HepG2 (cell line): ENCODE data around the gene TVP23A. TPM values are rescaled to one million over a fixed set of nuclear protein-coding genes. Genes with fewer than 3 reads are reported as not detected.

Experiments
- ATAC-seq: fragments of 200-7000 bp; cut with Tn5 transposase; 3 replicates; pipeline ENCODE4 v1.9.1; 2020; ENCODE audit warnings: mild to moderate bottlenecking, moderate library complexity
- BruUV-seq: library from RNA; stranded (reverse); fragments of 400-500 nt; replicated peaks from 2 replicates; lab custom pipeline; 2021; lab: Mats Ljungman, UMichigan
- CTCF ChIA-PET: fragments of 300-600 bp; formaldehyde crosslinking; extraction: SDS; loops from one replicate; lab custom pipeline; 2021; ENCODE audit warnings: low total read pairs, inconsistent platforms, low intra/inter-chr PET ratio; lab: Yijun Ruan, JAX
- POLR2A ChIA-PET: fragments of 350-600 bp; sonication (Branson Sonifier 250); formaldehyde crosslinking; loops from one replicate; lab custom pipeline; 2020; ENCODE audit warnings: antibody characterized with exemption, inconsistent platforms; lab: Yijun Ruan, JAX
- DNase-seq: peaks from one replicate; pipeline ENCODE4 v3.0.0-alpha.2; 2015; ENCODE audit warnings: low spot score
- FAIRE-seq: peaks from 3 replicates; lab custom pipeline; 2011; peaks lifted over from hg19 to GRCh38; lab: Jason Lieb, UNC
- H2AFZ ChIP-seq: one replicate; pipeline ENCODE4 v1.6.1; 2011; ENCODE audit warnings: low read length, inconsistent platforms
- H3K27ac ChIP-seq: fragments of 300-600 bp; 3 replicates; pipeline ENCODE4 v1.8.0; 2011; ENCODE audit warnings: mixed run types, mild to moderate bottlenecking, mixed read lengths, low read length, inconsistent platforms; ENCODE audit not compliant: insufficient read depth; ENCODE audit errors: extremely low read length
- H3K27me3 ChIP-seq, 2 experiments: fragments of 200-600 bp in 1 of 2; 2 replicates in 1 of 2; 3 replicates in 1 of 2; pipeline versions ENCODE4 v1.6.0 to v1.8.0; 2011; ENCODE audit warnings: low read length in 2 of 2, mild to moderate bottlenecking in 2 of 2, moderate library complexity in 2 of 2, inconsistent platforms in 1 of 2; ENCODE audit not compliant: insufficient read depth in 2 of 2, control insufficient read depth in 1 of 2
- H3K36me3 ChIP-seq, 2 experiments: fragments of 200-600 bp in 1 of 2; replicated peaks in 1 of 2; 2 replicates in 1 of 2; 3 replicates in 1 of 2; pipeline versions ENCODE4 v1.5.1 to v1.8.0; 2011; ENCODE audit warnings: low read length in 2 of 2, inconsistent platforms in 1 of 2; ENCODE audit not compliant: insufficient read depth in 2 of 2, control insufficient read depth in 1 of 2
- H3K4me1 ChIP-seq: 2 replicates; pipeline ENCODE4 v1.5.1; 2012; ENCODE audit warnings: low read length, inconsistent platforms; ENCODE audit not compliant: insufficient read depth
- H3K4me2 ChIP-seq: 2 replicates; pipeline ENCODE4 v1.6.0; 2011; ENCODE audit warnings: low read depth, low read length, inconsistent platforms
- H3K4me3 ChIP-seq, 3 experiments: fragments of 200-600 bp in 1 of 3; sonication (generic), shearing (Covaris generic) in 1 of 3; replicated peaks in 1 of 3; 2 replicates each; pipeline ENCODE4 v1.5.1; 2011 to 2016; ENCODE audit warnings: low read length in 3 of 3, inconsistent platforms in 2 of 3, low read depth in 2 of 3, mild to moderate bottlenecking in 2 of 3, control low read depth in 1 of 3, mixed read lengths in 1 of 3; ENCODE audit not compliant: insufficient read depth in 1 of 3
- H3K79me2 ChIP-seq: one replicate; pipeline ENCODE4 v1.6.1; 2011; ENCODE audit warnings: low read length, inconsistent platforms; ENCODE audit not compliant: insufficient read depth
- H3K9ac ChIP-seq: 2 replicates; pipeline ENCODE4 v1.6.0; 2011; ENCODE audit warnings: mild to moderate bottlenecking, low read depth, low read length, inconsistent platforms; ENCODE audit not compliant: insufficient read depth
- H3K9me3 ChIP-seq: 2 replicates; pipeline ENCODE4 v1.5.1; 2012; ENCODE audit warnings: mild to moderate bottlenecking, low read length
- H4K20me1 ChIP-seq: 2 replicates; pipeline ENCODE4 v1.6.0; 2011; ENCODE audit warnings: inconsistent platforms, mild to moderate bottlenecking, low read length, moderate library complexity; ENCODE audit not compliant: insufficient read depth
- CBFB ChIP-seq: sonication (generic); formaldehyde crosslinking; IDR thresholded peaks from 2 replicates; pipeline ENCODE4 v1.4.0; 2020; ENCODE audit warnings: missing genetic modification reagents
- ESRRA ChIP-seq: sonication (generic); formaldehyde crosslinking; IDR thresholded peaks from 2 replicates; pipeline ENCODE4 v1.5.1; 2020; ENCODE audit warnings: mild to moderate bottlenecking, low read depth, missing genetic modification reagents
- GABPA ChIP-seq, 2 experiments: IDR thresholded peaks; 2 replicates each; pipeline ENCODE4 v1.6.1; 2011 to 2016; ENCODE audit warnings: low read depth in 2 of 2, low read length in 1 of 2, missing biosample characterization in 1 of 2, missing genetic modification characterization in 1 of 2
- HOXA5 ChIP-seq: sonication (generic); formaldehyde crosslinking; IDR thresholded peaks from 2 replicates; pipeline ENCODE4 v1.4.0; 2020; ENCODE audit warnings: missing genetic modification reagents
- SAFB2 ChIP-seq: sonication (generic); formaldehyde crosslinking; IDR thresholded peaks from 2 replicates; pipeline ENCODE4 v1.5.1; 2020; ENCODE audit warnings: missing genetic modification reagents, low read depth, mild to moderate bottlenecking, borderline replicate concordance
- SALL2 ChIP-seq: sonication (generic); formaldehyde crosslinking; IDR thresholded peaks from 2 replicates; pipeline ENCODE4 v1.8.1; 2023; ENCODE audit warnings: mild to moderate bottlenecking, missing genetic modification reagents, inconsistent platforms
- SKI ChIP-seq: fragments of 450-650 bp; IDR thresholded peaks from one replicate; pipeline ENCODE4 v1.6.1; 2018; ENCODE audit warnings: mild to moderate bottlenecking; ENCODE audit not compliant: partially characterized antibody
- ZFY ChIP-seq: sonication (generic); formaldehyde crosslinking; IDR thresholded peaks from 2 replicates; pipeline ENCODE4 v1.4.0; 2020; ENCODE audit warnings: missing genetic modification reagents
- ZNF30 ChIP-seq: sonication (generic); formaldehyde crosslinking; IDR thresholded peaks from 2 replicates; pipeline ENCODE4 v1.5.0; 2020; ENCODE audit warnings: mild to moderate bottlenecking, missing genetic modification reagents
- ZNF335 ChIP-seq: sonication (generic); formaldehyde crosslinking; IDR thresholded peaks from 2 replicates; pipeline ENCODE4 v1.4.0; 2020; ENCODE audit warnings: missing genetic modification reagents
- ZNF619 ChIP-seq: sonication (generic); formaldehyde crosslinking; IDR thresholded peaks from 2 replicates; pipeline ENCODE4 v1.4.0; 2020; ENCODE audit warnings: mild to moderate bottlenecking, missing genetic modification reagents
- ZNF724P ChIP-seq: sonication (generic); formaldehyde crosslinking; IDR thresholded peaks from 2 replicates; pipeline ENCODE4 v1.8.0; 2022; ENCODE audit warnings: missing genetic modification reagents, borderline replicate concordance
- WGBS: methylation state at CpG from one replicate; pipeline ENCODE4 v1.1.6; 2017; ENCODE audit warnings: low lambda C conversion rate; 5-methylcytosine and 5-hydroxymethylcytosine counted together
- in situ Hi-C: cut with HindIII; loops from 2 replicates; pipeline ENCODE4 v1.10.0; 2017; ENCODE audit warnings: low pct_unique_long_range_greater_than_20kb; ENCODE audit not compliant: extremely low pct_ligation_motif_present
- intact Hi-C: fragments of 100-400 bp; cut with micrococcal nuclease; formaldehyde crosslinking; loops from one replicate; pipeline ENCODE4 v1.10.0; 2022; ENCODE audit not compliant: unreplicated experiment
- polyA plus RNA-seq, 8 experiments: library from polyadenylated mRNA; depleted of rRNA in 3 of 8; stranded (reverse) in 7 of 8; unstranded in 1 of 8; fragments of >200 nt; fragmentation: Illumina TruSeq in 4 of 8; extraction: Trizol in 4 of 8; gene quantifications; 2 replicates each; pipeline versions ENCODE4 v1.2.1 to v1.2.3, GENCODE V29; 2011 to 2016; ENCODE audit warnings: low read depth in 4 of 8, missing spikeins in 1 of 8, mixed read lengths in 1 of 8; ENCODE audit not compliant: insufficient read depth in 1 of 8
- total RNA-seq, 5 experiments: library from RNA; depleted of rRNA; stranded (reverse); fragments of >200 nt; fragmentation: Illumina TruSeq; extraction: Trizol; gene quantifications; 2 replicates each; pipeline ENCODE4 v1.2.3, GENCODE V29; 2016; ENCODE audit warnings: low read depth in 1 of 5
- TF ChIP-seq, protein P1 (sequence below): sonication (generic); formaldehyde crosslinking; IDR thresholded peaks from 2 replicates; pipeline ENCODE4 v1.4.0; 2020; ENCODE audit warnings: missing genetic modification reagents
- TF ChIP-seq, protein P2 (sequence below): sonication (generic); formaldehyde crosslinking; IDR thresholded peaks from 2 replicates; pipeline ENCODE4 v1.5.1; 2020; ENCODE audit warnings: missing genetic modification reagents, mild to moderate bottlenecking, borderline replicate concordance
- TF ChIP-seq, protein P3 (sequence below): sonication (generic); formaldehyde crosslinking; IDR thresholded peaks from 2 replicates; pipeline ENCODE4 v1.4.0; 2020; ENCODE audit warnings: missing genetic modification reagents, mild to moderate bottlenecking, borderline replicate concordance

The TVP23A gene
- total and polyA plus RNA-seq, 2 of the 13 experiments (the other 11 are each of a cell fraction or from before 2014, with no cell fraction given): not detected

DNA sequence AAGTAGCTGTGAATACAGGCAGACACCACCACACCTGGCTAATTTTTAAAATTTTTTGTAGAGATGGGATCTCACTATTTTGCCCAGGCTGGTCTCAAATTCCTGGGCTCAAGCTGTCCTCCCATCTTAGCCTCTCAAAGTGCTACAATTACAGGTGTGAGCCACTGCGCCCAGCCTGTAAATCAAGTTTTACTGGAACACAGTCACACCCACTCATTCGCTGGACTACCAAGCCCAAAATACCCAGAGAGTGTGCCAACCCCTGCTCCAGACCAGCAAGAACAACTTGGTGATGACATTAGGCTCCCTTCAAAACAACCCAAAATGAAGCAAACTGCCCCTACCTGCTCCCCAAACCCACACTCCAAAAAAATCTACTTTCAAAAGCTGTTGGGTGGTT lies 36.0 kb downstream of the TVP23A start (continued):
- TF ChIP-seq, protein P1, sequence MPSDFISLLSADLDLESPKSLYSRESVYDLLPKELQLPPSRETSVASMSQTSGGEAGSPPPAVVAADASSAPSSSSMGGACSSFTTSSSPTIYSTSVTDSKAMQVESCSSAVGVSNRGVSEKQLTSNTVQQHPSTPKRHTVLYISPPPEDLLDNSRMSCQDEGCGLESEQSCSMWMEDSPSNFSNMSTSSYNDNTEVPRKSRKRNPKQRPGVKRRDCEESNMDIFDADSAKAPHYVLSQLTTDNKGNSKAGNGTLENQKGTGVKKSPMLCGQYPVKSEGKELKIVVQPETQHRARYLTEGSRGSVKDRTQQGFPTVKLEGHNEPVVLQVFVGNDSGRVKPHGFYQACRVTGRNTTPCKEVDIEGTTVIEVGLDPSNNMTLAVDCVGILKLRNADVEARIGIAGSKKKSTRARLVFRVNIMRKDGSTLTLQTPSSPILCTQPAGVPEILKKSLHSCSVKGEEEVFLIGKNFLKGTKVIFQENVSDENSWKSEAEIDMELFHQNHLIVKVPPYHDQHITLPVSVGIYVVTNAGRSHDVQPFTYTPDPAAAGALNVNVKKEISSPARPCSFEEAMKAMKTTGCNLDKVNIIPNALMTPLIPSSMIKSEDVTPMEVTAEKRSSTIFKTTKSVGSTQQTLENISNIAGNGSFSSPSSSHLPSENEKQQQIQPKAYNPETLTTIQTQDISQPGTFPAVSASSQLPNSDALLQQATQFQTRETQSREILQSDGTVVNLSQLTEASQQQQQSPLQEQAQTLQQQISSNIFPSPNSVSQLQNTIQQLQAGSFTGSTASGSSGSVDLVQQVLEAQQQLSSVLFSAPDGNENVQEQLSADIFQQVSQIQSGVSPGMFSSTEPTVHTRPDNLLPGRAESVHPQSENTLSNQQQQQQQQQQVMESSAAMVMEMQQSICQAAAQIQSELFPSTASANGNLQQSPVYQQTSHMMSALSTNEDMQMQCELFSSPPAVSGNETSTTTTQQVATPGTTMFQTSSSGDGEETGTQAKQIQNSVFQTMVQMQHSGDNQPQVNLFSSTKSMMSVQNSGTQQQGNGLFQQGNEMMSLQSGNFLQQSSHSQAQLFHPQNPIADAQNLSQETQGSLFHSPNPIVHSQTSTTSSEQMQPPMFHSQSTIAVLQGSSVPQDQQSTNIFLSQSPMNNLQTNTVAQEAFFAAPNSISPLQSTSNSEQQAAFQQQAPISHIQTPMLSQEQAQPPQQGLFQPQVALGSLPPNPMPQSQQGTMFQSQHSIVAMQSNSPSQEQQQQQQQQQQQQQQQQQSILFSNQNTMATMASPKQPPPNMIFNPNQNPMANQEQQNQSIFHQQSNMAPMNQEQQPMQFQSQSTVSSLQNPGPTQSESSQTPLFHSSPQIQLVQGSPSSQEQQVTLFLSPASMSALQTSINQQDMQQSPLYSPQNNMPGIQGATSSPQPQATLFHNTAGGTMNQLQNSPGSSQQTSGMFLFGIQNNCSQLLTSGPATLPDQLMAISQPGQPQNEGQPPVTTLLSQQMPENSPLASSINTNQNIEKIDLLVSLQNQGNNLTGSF: no peak
- TF ChIP-seq, protein P2, sequence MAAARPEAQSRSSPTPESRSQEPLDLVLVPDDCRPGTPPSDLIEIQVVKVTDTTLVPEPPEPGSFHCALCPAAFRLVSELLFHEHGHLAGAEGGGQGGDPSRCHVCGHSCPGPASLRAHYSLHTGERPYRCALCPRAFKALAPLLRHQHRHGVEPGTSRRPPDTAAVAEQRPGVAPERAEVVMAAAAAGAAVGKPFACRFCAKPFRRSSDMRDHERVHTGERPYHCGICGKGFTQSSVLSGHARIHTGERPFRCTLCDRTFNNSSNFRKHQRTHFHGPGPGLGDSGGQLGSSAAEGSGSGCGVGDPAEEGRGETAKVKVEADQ (CRISPR knock-in tag): no peak
- no peak for TF ChIP-seq ESRRA

DNA sequence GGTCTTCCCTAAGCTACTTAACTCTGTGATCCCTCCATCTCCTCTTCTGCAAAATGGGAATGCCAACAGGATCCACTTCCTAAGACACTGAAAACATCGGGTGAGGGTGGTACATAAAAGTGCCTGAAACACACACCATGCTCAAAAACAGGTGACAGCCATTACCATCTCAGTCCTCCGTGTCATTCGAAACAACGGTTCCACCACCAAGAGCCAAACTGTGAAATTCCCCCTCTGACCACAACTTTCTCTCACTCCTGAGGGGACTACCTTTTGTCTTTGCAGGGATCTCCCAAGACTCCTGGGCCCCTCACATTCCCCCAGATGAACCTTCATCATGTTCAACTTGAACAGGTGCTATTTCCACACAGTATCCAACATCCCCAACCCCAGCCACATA lies 38.0 kb downstream of the TVP23A start:
- H3K4me2 ChIP-seq: no peak overlapping the region
- FAIRE-seq: no peak
- H3K9ac ChIP-seq: no peak overlapping the region
- no peaks in the 10 kb centered on the region for H3K4me1 ChIP-seq
- intact Hi-C loops (no loop called here), in situ Hi-C loops (no loop called here)
- H3K79me2 ChIP-seq: no peaks in the 10 kb centered on the region
- H3K27me3 ChIP-seq: peaks cover 2 to 19% of the 10 kb centered on the region in 2 experiments; a peak in 4 of 5 replicates
- no peak overlapping the region for H3K27ac ChIP-seq
- ChIA-PET POLR2A (interaction anchor here (1.8 kb wide), 1 partner anchor 37 kb away, joined by 4 read pairs; the partner anchor contains the start of gene NUBP1), CTCF (no interaction called here)
- H3K4me3 ChIP-seq: no peak overlapping the region
- no peak overlapping the region for H2AFZ ChIP-seq
- H3K9me3 ChIP-seq: no peaks in the 10 kb centered on the region
- DNase-seq: no peak
- WGBS: 40% methylated on average over 4 of the region's 4 CpGs
- BruUV-seq: no TSS peak
- ATAC-seq: no peak
- H3K36me3 ChIP-seq: no peaks in the 10 kb centered on the region
- H4K20me1 ChIP-seq: no peaks in the 10 kb centered on the region
- TF ChIP-seq ZNF724P (CRISPR knock-in tag): no peak
- no peak for TF ChIP-seq ZNF619 (CRISPR knock-in tag)
- TF ChIP-seq GABPA (IDR thresholded peaks at IDR 0.05; ENCODE audit: low read depth, low read length): no peak
- TF ChIP-seq GABPA (CRISPR knock-in tag; IDR thresholded peaks at IDR 0.05; ENCODE audit: low read depth): no peak
- TF ChIP-seq ZNF30 (CRISPR knock-in tag): no peak
- TF ChIP-seq ZNF335 (CRISPR knock-in tag): no peak
- TF ChIP-seq SALL2 (CRISPR knock-in tag): no peak
- no peak for TF ChIP-seq SAFB2 (CRISPR knock-in tag)
- TF ChIP-seq, protein P3, sequence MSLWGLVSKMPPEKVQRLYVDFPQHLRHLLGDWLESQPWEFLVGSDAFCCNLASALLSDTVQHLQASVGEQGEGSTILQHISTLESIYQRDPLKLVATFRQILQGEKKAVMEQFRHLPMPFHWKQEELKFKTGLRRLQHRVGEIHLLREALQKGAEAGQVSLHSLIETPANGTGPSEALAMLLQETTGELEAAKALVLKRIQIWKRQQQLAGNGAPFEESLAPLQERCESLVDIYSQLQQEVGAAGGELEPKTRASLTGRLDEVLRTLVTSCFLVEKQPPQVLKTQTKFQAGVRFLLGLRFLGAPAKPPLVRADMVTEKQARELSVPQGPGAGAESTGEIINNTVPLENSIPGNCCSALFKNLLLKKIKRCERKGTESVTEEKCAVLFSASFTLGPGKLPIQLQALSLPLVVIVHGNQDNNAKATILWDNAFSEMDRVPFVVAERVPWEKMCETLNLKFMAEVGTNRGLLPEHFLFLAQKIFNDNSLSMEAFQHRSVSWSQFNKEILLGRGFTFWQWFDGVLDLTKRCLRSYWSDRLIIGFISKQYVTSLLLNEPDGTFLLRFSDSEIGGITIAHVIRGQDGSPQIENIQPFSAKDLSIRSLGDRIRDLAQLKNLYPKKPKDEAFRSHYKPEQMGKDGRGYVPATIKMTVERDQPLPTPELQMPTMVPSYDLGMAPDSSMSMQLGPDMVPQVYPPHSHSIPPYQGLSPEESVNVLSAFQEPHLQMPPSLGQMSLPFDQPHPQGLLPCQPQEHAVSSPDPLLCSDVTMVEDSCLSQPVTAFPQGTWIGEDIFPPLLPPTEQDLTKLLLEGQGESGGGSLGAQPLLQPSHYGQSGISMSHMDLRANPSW (CRISPR knock-in tag): no peak
- no peak for TF ChIP-seq CBFB
- TF ChIP-seq SKI: no peak
- TF ChIP-seq HOXA5 (CRISPR knock-in tag): no peak
- no peak for TF ChIP-seq ZFY (CRISPR knock-in tag)
